Loucy (cell line): ENCODE results near the gene N4BP2.

Source experiments
- EZH2phosphoT487 ChIP-seq: fragments of 200-600 bp; IDR thresholded peaks from 2 replicates; pipeline ENCODE4 v1.6.1; 2018; ENCODE audit warnings: antibody characterized with exemption, mild to moderate bottlenecking, moderate library complexity, borderline replicate concordance
- TF ChIP-seq, protein P1 (sequence below): fragments of 200-600 bp; sonication (generic); conservative IDR thresholded peaks from 2 replicates; pipeline ENCODE4 v1.5.1; 2014; ENCODE audit warnings: mild to moderate bottlenecking, antibody characterized with exemption, low read length

DNA sequence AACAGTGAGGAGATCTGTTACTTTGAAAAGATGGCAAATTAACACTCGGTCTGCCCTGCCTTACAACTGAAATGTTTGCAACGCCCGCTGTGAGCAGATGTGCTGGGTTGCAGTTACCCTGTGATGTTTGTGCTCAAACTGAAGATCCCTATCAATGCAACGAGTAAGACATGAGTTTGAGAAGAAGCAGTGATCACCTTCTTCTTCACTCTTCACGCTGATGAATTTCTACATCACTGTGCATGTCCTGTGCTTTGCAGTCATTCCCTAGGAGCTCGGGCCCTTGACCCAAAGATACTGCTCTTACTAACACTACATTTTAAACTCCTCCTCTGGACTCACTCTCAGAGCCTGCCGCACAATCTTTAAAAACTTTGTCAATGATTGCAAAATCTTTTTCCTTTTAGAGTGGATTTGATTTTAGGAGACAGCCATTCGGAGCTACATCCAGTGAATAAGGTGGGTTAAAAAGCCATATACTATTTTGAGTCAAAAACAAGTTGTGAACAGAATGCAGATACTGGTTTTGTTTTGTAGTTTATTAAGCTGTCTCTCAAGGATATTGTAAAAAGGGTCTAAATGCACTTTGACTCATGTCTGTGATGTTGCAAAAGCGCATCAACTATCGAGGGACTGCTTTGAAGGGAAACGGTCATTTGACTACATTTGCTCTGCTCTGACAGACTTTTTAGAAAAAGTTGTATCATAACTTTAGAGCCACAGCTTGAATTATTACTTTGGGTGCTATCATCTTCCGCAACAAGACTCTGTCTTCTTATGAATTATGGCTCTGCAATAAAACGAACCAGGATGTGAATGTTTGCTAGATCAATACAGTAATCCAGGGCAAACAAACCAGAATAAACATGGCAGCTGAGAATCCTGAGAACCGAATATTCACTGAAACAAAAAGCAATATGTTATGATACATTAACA lies 134.5 kb downstream of the N4BP2 start:
- TF ChIP-seq, protein P1, sequence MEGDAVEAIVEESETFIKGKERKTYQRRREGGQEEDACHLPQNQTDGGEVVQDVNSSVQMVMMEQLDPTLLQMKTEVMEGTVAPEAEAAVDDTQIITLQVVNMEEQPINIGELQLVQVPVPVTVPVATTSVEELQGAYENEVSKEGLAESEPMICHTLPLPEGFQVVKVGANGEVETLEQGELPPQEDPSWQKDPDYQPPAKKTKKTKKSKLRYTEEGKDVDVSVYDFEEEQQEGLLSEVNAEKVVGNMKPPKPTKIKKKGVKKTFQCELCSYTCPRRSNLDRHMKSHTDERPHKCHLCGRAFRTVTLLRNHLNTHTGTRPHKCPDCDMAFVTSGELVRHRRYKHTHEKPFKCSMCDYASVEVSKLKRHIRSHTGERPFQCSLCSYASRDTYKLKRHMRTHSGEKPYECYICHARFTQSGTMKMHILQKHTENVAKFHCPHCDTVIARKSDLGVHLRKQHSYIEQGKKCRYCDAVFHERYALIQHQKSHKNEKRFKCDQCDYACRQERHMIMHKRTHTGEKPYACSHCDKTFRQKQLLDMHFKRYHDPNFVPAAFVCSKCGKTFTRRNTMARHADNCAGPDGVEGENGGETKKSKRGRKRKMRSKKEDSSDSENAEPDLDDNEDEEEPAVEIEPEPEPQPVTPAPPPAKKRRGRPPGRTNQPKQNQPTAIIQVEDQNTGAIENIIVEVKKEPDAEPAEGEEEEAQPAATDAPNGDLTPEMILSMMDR, result no peak
- TF ChIP-seq EZH2phosphoT487, result no peak
